ENCODE results near the gene PLXNC1.

- TF ChIP-seq, protein P1, sequence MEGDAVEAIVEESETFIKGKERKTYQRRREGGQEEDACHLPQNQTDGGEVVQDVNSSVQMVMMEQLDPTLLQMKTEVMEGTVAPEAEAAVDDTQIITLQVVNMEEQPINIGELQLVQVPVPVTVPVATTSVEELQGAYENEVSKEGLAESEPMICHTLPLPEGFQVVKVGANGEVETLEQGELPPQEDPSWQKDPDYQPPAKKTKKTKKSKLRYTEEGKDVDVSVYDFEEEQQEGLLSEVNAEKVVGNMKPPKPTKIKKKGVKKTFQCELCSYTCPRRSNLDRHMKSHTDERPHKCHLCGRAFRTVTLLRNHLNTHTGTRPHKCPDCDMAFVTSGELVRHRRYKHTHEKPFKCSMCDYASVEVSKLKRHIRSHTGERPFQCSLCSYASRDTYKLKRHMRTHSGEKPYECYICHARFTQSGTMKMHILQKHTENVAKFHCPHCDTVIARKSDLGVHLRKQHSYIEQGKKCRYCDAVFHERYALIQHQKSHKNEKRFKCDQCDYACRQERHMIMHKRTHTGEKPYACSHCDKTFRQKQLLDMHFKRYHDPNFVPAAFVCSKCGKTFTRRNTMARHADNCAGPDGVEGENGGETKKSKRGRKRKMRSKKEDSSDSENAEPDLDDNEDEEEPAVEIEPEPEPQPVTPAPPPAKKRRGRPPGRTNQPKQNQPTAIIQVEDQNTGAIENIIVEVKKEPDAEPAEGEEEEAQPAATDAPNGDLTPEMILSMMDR (conservative IDR thresholded peaks at IDR 0.05): no peak
- TF ChIP-seq ZFX (IDR thresholded peaks at IDR 0.05): no peak
Observed at GRCh38 chr12:94266796-94267536, 118.6 kb downstream of the PLXNC1 start.
